Activated CD8-positive, alpha-beta memory T cell treated with anti-CD3 and anti-CD28 coated beads, Interleukin-2, amount 50 U/mL, for 24 hours (primary cell): ENCODE results near the gene RHBG.
A peak's percentile ranks its signal among the peaks of the same experiment; 100 is the strongest.

Experiments
- DNase-seq: peaks from one replicate; pipeline ENCODE4 v3.0.0-alpha.2; 2020; ENCODE audit errors: extremely low read depth

Gene RHBG

GRCh38 chr1:156406251-156406650 is 37.2 kb downstream of the RHBG start:
- no peak for DNase-seq

GRCh38 chr1:156407344-156407743 is 38.3 kb downstream of the RHBG start:
- no peak for DNase-seq

DNA sequence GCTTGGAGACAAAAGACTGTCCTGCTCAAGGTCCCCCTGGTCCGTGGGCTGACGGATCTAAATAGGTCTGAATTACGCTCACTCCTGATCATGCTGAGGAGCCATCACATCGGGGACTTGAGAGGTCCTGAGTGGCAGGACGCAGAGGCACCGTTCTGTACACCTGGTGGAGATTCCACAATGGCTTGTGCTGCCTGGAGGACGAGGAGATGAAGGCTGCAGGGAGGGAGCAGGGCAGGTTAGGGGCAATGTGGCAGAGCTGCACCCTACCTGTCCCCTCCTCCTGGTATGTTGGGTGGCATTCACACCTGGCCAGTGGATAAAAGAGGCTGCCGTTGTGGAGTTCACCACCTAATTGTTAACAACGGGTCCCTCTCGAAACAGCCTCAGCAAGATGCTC is 38.7 kb downstream of the RHBG start:
- DNase-seq, result no peak

- no peak for DNase-seq
Observed at GRCh38 chr1:156409439-156409838, 40.4 kb downstream of the RHBG start.

DNA sequence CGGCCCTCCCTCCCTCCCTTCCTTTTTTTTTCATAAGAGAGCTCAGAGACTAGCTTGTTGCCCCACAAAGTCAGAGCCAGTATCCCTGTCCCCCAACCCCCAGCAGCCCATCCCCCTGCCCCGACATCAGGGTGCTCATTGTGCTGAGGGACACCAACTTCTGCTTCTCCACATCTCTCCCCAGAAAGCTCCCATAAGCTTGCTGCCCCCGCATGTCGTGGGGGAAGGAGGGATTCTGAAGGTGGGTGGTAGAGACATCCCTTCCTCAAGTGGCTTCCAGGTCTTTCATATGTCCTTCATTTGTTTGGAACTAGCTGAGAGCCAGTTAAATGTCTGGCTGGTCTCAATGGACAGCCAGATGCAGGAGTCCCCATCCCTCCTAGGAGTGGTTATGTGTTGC is 41.2 kb downstream of the RHBG start:
- no peak for DNase-seq

DNA sequence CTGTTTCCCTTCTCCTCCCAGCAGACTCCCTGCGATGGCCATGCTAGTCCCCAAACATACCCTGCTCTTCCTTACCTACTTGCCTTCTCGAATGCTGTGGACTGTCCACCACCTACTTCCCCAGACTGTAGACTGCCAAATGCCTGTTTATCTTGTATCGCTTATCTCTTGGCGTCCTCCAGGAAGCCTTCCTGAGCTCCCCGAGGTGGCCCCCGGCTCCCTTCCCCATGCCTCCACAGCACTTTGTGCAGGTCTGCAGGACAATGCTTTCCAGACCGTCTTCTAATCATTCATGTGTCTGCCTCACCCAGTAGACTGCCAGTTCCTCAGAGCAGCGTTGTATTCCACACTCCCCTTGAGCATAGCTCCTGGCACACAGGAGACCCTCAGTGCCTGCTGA is 41.7 kb downstream of the RHBG start:
- DNase-seq, result no peak

GRCh38 chr1:156412653-156413321 is 43.8 kb downstream of the RHBG start:
- DNase-seq, result no peak

DNA sequence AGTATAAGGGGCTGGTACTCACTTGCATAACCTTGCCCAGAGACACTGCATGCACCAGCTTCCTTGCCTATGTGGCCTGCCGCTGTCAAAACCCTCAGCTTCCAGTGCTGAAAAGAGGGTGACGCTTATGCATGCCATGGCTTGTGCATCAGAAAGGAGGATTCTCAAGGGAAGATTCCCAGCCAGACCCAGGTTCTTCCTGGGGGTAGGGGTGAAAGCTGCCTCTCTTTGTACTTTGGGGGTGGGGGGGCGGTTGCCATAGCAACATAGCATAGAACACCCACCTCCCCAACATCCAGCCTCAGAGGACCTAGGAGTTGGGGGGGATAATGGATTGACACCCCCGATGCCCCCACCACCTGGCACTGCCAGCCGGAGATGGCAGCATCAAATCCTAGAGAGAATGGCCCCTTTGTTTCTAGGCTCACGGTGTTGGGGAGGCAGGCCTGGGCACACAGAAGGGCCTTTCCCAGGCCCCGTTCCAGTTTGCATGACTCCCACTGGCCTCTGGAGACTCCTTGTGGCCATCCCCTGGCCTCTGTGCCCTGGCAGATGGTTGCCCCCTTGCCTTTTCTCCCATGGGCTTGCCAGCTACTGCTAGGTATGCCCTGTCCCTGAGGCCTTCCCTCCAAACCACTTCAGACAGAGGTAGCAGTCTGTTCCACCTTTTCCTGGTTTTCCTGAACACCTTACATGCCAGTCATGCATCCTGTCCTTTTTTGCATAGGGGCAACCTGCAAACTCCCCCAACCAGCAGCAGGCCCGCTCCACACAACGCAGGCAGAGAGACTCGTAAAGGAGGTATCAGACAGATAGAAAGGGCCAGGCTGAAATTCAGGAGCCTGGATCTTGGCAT is 44.6 kb downstream of the RHBG start:
- no peak for DNase-seq

DNA sequence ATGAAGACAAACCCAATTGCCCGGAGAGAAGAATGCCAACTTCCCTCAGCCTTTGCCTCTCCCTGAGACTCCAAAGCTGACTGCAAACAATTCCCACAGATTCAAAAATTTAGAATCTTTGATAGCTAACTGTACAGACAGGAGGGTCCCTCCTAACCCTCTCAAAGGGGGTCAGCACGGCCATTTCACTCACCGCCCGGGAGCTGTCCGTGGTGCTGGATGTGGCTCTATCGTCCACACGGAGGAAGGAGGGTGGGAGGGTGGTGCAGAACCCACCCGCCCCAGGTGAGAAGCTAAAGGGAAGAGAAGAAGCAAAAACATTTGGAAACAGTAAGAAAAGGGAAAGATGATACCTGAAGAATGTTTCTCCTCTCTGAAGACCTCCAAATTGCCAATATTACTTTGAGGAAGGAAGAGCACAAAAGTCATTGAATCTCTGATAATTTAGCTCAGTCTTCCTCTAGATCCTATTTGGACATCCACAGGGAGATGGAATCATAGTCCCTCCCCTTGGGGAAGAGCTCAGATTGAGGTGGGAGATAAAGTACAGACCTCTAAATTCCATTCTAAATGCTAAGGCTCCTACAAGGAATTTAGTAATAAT is 45.6 kb downstream of the RHBG start:
- DNase-seq, result no peak

- no peak for DNase-seq
Observed at GRCh38 chr1:156416993-156417392, 48.0 kb downstream of the RHBG start.

- DNase-seq, result no peak
Observed at GRCh38 chr1:156417401-156418020, 48.5 kb downstream of the RHBG start.

DNA sequence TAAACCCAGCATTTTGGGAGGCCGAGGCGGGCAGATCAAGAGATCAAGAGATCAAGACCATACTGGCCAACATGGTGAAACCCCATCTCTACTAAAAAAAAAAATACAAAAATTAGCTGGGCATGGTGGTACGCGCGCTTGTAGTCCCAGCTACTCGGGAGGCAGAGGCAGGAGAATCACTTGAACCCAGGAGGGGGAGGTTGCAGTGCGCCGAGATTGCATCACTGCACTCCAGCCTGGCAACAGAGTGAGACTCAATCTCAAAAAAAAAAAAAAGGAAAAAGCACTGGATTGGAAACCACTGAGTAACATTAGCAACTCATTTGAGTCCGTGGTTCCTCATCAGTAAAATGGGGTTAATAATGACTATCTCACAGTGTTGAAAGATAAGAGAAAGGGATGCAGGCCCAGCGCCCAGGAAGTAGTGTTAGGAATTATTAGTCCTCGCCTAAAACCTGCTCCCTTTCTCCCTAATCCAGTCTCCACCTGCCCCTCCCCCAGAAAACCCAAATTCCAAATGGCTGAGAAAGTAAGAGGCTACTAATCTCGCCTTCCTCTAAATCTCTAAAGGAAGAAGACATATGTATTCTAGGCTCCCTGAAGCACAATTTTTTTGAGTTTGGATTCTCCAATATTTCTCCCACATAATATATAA is 49.5 kb downstream of the RHBG start:
- DNase-seq, result no peak

GRCh38 chr1:156419854-156420204 is 50.8 kb downstream of the RHBG start:
- DNase-seq, result no peak

GRCh38 chr1:156420205-156421061 is 51.4 kb downstream of the RHBG start:
- no peak for DNase-seq

DNA sequence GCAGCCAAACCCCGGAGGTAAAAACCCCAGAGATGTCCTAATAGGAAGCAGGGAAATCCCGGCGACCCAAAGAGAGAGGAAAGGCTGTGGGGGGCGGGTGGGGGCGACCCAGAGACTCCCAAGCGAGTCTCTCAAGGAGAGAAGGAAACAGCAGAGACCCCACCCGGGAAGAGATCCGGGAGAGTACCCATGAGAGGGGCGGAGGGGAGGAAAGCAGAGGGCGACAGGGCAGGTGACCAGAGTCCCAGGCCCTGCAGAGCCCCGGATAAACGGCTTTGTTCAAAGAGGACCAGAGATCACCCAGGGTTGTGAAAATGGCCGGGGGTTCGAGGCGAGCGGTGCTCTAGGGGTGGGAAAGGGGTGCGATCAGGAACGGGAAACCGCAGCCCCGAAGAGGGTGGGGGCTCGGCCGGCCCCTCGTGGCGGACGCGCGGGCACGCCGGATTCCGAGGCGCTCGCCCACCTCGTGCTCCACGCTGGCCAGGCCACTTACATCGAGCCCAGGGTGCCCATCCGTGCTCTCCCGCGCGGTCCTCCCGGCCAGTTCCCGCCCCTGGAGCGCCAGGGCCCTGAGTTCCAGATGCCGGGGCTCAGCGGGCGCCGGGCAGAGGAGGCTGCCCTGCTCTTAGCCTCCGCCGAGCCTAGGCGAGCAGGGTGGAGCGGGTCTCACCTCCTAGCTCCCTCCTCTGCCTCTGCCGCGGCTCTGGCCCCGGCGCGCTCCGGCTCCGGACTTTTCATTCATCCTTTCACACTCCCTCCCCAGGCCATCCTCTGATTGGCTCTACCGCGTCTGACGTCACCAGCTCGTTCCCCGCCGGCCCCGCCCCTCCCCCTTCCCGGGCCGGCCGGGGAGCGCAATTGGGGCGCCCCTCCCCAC is 52.3 kb downstream of the RHBG start:
- DNase-seq, result peak; percentile 28

DNA sequence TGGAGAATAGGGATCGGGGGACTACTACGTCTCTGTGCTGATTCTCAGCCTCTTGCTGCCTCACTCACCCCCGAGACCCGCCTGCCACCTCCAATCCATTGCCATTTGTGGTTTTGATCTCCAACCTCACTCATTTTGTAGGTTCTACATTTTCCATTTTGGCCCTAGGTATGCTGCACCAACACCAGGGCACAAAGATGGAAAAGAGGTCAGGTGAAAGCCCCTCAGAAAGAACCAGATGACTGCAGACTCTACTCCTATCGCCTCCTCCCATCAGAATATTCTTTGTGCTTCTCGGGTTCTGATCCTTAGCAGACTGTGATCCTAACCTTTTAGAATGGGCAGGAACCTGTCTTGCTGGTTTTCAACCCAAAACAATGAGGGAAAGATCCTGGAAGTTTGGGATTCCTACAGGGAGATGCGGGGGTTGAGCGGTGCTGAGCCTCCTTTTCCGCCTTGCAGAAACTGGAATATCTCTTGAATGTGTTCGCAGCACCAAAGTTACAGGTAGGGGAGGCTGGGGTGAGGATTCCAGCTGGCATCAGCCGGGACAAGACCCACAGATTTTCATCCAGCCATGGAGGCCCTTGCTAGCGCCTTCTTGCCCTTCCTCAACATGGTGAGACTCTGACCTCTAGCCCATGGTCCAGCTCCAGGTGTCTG is 53.1 kb downstream of the RHBG start:
- DNase-seq, result no peak

DNA sequence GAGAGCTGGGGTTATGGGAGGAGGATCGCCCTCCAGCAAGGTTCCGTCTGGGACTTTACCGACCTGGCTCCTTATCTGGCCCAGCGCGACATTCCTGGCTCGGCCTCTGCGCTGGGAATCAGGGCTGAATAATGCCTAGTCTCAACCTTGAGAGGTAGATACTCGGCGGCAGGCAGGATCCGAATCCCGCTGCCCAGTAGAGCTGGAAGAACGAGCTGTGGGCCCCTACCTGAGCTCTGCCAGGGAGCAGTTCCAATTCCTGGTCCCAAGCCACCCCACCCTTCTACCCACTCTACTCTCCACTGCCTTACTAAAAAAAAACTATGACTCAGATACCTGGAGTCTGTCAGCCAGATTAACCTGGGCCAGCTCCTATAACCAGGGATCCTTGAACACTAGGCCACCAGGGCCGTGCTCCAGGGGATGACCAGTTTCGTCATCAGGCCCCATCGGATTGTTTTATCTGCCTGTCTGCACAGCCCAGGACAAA is 53.6 kb downstream of the RHBG start:
- no peak for DNase-seq

DNA sequence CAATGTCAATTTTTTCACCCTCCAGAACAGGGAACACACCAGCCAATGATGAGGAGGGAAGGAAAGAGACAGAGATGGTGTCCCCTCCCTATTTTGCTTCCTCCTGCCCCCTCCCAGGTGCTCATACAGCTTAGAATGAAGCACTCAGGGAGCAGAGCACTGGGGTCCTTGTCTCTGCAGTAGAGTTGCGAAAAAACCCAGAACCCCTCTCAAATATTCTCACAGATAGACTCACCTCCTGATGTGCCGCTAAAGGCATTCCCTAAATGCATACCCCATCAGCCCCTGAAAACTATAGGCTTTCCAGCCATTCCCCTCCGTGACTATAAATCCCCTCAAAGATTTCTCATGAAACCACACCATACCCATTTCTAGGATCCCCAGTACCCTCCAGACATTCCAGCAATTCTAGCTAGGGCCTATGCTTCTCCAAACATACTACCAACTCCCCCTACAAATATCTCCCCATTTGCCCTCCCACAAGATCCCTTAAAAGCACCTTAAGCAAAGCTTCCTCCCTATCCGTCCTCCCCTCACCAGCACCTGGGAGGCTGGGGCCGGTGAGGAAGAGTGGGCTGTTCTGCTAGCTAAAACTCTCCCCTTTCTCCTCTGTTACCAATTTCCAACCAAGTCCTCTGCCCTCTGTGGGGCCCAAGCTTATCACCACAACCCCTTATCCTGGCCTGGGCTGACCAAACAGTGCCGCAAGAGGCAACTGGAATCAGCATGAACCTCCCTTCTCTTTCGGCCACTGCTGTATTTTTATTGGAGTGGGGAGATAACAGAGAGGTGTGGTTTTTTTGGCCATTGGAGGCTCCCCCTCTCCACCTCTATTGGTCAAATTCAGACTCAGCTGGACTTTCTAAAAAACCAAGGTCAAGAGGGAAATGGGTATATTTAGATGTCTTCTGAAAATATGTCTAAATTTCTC is 54.7 kb downstream of the RHBG start:
- no peak for DNase-seq
